Measurements from ENCODE around the gene GPR142. TPM values are rescaled to one million over a fixed set of nuclear protein-coding genes. Genes with fewer than 3 reads are reported as not detected.

Gene GPR142
- total and polyA plus RNA-seq, 2 of the 13 experiments (the other 11 are each of a cell fraction or from before 2014, with no cell fraction given), result not detected

- TF ChIP-seq, protein P1, sequence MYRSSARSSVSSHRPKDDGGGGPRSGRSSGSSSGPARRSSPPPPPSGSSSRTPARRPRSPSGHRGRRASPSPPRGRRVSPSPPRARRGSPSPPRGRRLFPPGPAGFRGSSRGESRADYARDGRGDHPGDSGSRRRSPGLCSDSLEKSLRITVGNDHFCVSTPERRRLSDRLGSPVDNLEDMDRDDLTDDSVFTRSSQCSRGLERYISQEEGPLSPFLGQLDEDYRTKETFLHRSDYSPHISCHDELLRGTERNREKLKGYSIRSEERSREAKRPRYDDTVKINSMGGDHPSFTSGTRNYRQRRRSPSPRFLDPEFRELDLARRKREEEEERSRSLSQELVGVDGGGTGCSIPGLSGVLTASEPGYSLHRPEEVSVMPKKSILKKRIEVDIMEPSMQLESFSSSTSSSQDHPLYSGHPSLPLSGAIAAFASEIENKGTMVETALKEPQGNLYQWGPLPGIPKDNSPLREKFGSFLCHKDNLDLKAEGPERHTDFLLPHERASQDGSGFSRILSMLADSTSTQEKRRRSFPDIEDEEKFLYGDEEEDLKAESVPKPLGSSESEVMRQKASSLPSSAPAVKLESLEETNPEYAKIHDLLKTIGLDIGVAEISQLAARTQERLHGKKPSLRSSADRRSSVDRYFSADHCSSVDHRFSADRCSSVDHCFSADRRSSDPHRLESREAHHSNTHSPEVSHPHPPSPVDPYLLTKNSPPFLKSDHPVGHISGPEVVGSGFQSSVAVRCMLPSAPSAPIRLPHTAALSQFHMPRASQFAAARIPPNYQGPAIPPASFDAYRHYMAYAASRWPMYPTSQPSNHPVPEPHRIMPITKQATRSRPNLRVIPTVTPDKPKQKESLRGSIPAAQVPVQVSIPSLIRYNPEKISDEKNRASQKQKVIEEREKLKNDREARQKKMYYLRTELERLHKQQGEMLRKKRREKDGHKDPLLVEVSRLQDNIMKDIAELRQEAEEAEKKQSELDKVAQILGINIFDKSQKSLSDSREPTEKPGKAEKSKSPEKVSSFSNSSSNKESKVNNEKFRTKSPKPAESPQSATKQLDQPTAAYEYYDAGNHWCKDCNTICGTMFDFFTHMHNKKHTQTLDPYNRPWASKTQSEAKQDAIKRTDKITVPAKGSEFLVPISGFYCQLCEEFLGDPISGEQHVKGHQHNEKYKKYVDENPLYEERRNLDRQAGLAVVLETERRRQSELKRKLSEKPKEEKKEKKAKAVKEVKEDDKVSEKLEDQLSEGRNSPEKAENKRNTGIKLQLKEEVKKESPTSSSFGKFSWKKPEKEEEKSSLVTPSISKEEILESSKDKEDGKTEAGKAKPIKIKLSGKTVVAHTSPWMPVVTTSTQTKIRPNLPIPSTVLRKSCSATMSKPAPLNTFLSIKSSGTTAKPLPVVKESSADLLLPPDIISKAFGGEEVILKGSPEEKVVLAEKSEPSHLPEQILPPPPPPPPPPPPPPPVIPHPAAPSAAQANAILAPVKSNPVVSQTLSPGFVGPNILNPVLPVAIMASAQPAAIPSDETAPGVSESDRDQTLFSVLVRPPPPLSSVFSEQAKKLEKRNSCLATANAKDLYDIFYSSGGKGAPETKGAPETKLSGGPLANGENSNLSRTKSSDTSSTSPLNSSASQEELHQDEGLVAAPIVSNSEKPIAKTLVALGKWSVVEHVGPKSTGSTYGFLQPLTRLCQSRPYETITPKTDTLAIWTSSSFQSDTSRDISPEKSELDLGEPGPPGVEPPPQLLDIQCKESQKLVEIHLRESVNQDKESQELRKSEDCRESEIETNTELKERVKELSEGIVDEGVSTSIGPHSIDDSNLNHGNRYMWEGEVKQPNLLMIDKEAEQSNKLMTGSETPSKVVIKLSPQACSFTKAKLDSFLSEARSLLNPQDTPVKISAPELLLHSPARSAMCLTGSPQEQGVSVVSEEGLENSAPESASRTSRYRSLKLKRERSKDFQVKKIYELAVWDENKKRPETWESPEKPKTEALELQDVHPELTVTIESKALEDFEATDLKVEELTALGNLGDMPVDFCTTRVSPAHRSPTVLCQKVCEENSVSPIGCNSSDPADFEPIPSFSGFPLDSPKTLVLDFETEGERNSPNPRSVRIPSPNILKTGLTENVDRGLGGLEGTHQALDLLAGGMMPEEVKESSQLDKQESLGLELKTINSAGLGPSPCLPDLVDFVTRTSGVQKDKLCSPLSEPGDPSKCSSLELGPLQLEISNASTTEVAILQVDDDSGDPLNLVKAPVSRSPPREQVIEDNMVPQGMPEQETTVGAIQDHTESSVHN (CRISPR knock-in tag; IDR thresholded peaks at IDR 0.05), result no peak
- TF ChIP-seq ZNF274 (CRISPR knock-in tag; IDR thresholded peaks at IDR 0.05) (no peak), ARNTL (CRISPR knock-in tag; IDR thresholded peaks at IDR 0.05) (no peak), FOXP1 (IDR thresholded peaks at IDR 0.05) (no peak), FOXP1 (CRISPR knock-in tag; IDR thresholded peaks at IDR 0.05) (no peak), ZBTB14 (CRISPR knock-in tag; IDR thresholded peaks at IDR 0.05) (no peak), SUZ12 (IDR thresholded peaks at IDR 0.05; ENCODE audit: low read depth, low read length) (no peak), TRIM24 (CRISPR knock-in tag; IDR thresholded peaks at IDR 0.05) (no peak), KLF6 (CRISPR knock-in tag; IDR thresholded peaks at IDR 0.05) (no peak), CREBL2 (CRISPR knock-in tag; IDR thresholded peaks at IDR 0.05; ENCODE audit: borderline replicate concordance) (no peak), ZNF878 (CRISPR knock-in tag; IDR thresholded peaks at IDR 0.05) (no peak)
These were observed 35.2 kb upstream of the GPR142 start (continued) for GRCh38 chr17:74332017-74332650.

Measured in HepG2 (cell line).